ENCODE data around the gene OR14A16. TPM values are rescaled to one million over a fixed set of nuclear protein-coding genes. Genes with fewer than 3 reads are reported as not detected.

The OR14A16 gene
- total RNA-seq, 4 donors from 2014 or later, result not detected

DNA sequence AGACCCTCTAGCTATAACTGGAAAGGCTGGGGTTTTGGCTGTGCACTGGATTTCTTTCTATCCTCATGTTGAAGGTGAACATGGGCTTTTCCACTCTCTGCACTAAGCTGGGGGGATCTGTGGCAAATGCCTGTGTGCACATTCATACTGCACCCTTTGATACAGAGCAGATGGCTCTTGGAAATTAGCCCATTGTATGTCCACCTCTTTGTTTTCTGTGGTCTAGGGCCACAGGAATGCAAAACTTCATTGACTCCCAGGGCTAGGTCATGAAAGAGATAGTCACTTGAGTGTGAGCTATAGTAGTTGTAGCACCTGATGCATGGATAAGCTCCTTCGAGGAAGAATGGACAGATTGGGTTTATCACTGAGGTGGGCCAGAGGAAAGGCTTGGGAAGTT is 5.7 kb upstream of the OR14A16 start:
- no peak overlapping the region for H3K4me3 ChIP-seq (ENCODE audit: low read depth, poor library complexity, severe bottlenecking)
- no peak for DNase-seq (ENCODE audit: low spot score in 2 of 2)
- TF ChIP-seq, protein P1, sequence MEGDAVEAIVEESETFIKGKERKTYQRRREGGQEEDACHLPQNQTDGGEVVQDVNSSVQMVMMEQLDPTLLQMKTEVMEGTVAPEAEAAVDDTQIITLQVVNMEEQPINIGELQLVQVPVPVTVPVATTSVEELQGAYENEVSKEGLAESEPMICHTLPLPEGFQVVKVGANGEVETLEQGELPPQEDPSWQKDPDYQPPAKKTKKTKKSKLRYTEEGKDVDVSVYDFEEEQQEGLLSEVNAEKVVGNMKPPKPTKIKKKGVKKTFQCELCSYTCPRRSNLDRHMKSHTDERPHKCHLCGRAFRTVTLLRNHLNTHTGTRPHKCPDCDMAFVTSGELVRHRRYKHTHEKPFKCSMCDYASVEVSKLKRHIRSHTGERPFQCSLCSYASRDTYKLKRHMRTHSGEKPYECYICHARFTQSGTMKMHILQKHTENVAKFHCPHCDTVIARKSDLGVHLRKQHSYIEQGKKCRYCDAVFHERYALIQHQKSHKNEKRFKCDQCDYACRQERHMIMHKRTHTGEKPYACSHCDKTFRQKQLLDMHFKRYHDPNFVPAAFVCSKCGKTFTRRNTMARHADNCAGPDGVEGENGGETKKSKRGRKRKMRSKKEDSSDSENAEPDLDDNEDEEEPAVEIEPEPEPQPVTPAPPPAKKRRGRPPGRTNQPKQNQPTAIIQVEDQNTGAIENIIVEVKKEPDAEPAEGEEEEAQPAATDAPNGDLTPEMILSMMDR (IDR thresholded peaks at IDR 0.05), result no peak
- no peak for TF ChIP-seq POLR2A (IDR thresholded peaks at IDR 0.05)
- WGBS, 2 donors, result 0 to 31% methylated on average over 1 of the region's 1 CpG
- intact Hi-C loops (cut with DNase I; ENCODE audit: low total_unique reads), result no loop called here

DNA sequence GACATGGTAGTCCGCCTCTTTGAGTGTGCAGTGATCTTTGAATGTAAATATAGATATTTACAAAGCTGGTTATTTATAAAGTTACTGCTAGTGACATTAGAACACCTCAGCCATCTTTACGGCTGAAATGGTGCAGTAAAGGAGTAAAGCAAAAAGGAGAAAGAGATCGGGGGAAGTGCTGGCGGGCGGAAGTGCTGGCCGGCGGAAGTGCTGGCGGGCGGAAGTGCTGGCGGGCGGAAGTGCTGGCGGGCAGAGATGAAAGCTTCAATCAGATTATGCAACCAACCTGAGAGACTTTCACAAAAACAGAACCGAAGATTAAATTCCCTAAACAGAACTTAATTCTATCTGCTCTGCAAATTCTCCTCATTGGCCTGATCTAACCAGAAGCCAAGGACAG is 1.4 kb upstream of the OR14A16 start:
- WGBS, 2 donors, result 82% methylated on average over 13 of the region's 13 CpGs
- H3K4me3 ChIP-seq (ENCODE audit: low read depth, poor library complexity, severe bottlenecking), result no peak overlapping the region
- DNase-seq (ENCODE audit: low spot score in 2 of 2), result no peak
- intact Hi-C loops (cut with DNase I; ENCODE audit: low total_unique reads), result no loop called here
- TF ChIP-seq, protein P1 (IDR thresholded peaks at IDR 0.05), result no peak
- TF ChIP-seq POLR2A (IDR thresholded peaks at IDR 0.05), result no peak

DNA sequence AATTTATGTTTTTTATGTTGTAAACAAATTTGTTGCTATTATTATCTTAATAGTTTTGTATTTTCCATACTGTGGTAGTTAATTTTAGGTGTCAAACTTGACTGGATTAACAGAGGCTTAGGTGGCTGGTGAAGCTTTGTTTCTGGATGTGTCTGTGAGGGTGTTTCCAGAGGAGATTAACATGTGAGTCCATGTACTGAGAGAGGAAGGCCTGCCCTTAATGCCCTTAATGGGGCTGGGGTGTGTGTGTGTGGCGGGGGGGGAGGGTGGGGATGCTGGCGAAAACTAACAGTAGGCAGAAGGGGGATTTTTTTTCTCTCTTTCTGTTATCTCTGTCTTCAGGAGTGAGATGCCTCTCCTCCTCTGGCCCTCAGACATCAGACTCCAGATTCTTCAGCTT is 1.9 kb downstream of the OR14A16 start:
- H3K4me3 ChIP-seq (ENCODE audit: low read depth, poor library complexity, severe bottlenecking), result no peak overlapping the region
- TF ChIP-seq POLR2A (IDR thresholded peaks at IDR 0.05), result no peak
- TF ChIP-seq, protein P1 (IDR thresholded peaks at IDR 0.05), result no peak
- WGBS, 2 donors, result 43 to 67% methylated on average over 2 of the region's 2 CpGs
- intact Hi-C loops (cut with DNase I; ENCODE audit: low total_unique reads), result no loop called here
- DNase-seq (ENCODE audit: low spot score in 2 of 2), result no peak

DNA sequence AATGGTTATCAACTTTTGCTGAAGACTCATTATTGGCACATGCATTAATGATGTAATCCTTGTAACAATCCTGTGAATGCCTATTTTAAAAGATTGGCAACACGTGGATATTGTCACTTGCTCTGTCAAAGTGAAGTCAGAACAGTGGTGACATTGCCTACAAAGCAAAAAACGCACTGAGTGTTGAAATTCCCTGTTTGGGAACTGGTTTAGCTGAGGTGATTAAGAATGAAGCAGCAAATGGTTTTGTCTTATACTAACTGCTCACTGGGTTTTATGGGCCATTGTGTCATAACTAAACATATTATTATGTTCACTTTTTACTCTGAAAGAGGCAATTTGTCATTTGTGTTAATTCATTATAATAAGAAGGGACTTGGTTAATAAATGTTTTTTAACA is 11.3 kb downstream of the OR14A16 start:
- DNase-seq (ENCODE audit: low spot score in 2 of 2), result no peak
- WGBS, 2 donors, result 62 to 63% methylated on average over 2 of the region's 2 CpGs
- TF ChIP-seq POLR2A (IDR thresholded peaks at IDR 0.05), result no peak
- TF ChIP-seq, protein P1 (IDR thresholded peaks at IDR 0.05), result no peak
- no peak overlapping the region for H3K4me3 ChIP-seq (ENCODE audit: low read depth, poor library complexity, severe bottlenecking)
- intact Hi-C loops (cut with DNase I; ENCODE audit: low total_unique reads), result no loop called here

DNA sequence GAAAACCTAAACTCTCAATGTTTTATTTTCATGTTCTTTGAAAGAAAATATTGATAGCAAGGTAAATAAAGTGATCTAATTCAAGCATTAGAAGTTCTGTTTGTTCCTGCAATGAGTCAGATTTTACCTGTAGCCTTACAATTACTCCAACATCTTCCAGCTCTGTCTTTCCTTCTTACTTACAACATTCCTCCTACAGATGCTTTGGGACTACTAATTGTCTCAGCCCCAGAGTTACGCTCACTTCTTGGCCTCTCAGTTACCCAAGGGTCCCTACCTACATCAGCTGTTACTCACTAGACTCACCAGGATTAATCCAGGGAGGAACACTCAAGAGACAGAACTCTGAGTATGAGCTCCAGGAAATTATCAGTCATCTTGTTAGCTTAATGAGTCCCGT is 26.4 kb downstream of the OR14A16 start:
- intact Hi-C loops (cut with DNase I; ENCODE audit: low total_unique reads), result no loop called here
- 36 to 41% methylated on average over 2 of the region's 2 CpGs for WGBS, 2 donors
- no peak for DNase-seq (ENCODE audit: low spot score in 2 of 2)
- TF ChIP-seq POLR2A (IDR thresholded peaks at IDR 0.05), result no peak
- TF ChIP-seq, protein P1 (IDR thresholded peaks at IDR 0.05), result no peak
- H3K4me3 ChIP-seq (ENCODE audit: low read depth, poor library complexity, severe bottlenecking), result no peak overlapping the region

DNA sequence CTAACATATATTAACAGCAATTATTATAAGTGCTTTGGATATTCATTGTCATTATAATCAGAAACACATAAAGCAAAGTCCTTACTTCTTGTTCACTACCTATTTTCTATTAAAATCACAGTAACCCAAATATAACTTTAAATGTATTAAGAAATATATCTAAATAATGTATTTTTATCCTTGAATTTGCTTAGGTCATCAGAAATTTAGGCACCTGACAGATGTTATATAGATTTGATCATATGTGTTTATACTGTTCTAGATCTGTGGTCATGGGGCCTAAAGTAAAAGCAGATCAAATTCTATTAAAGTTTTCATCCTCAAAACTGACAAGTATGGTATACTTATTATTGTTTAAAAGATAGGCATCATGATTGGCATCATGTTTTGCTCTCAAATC is 54.3 kb downstream of the OR14A16 start:
- TF ChIP-seq POLR2A (IDR thresholded peaks at IDR 0.05), result no peak
- TF ChIP-seq, protein P1 (IDR thresholded peaks at IDR 0.05), result no peak
- no peak overlapping the region for H3K4me3 ChIP-seq (ENCODE audit: low read depth, poor library complexity, severe bottlenecking)
- intact Hi-C loops (cut with DNase I; ENCODE audit: low total_unique reads), result no loop called here
- DNase-seq (ENCODE audit: low spot score in 2 of 2), result no peak
